GM12878 (cell line): ENCODE results near the gene DCUN1D4.

Source experiments
- HDAC2 ChIP-seq: fragments of 200-600 bp; sonication (generic); IDR thresholded peaks from 2 replicates; pipeline ENCODE4 v1.6.1; 2017
- TF ChIP-seq, protein P1 (sequence below), 3 experiments: IDR thresholded peaks in 2 of 3; conservative IDR thresholded peaks in 1 of 3; 2 replicates each; pipeline ENCODE4 v1.5.1; 2011; ENCODE audit warnings: low read depth in 3 of 3, low read length in 3 of 3, mild to moderate bottlenecking in 3 of 3, control low read depth in 2 of 3, moderate library complexity in 2 of 3, inconsistent platforms in 1 of 3, mixed read lengths in 1 of 3; ENCODE audit not compliant: control insufficient read depth in 2 of 3, insufficient read depth in 1 of 3; ENCODE audit errors: extremely low read depth in 1 of 3

DNA sequence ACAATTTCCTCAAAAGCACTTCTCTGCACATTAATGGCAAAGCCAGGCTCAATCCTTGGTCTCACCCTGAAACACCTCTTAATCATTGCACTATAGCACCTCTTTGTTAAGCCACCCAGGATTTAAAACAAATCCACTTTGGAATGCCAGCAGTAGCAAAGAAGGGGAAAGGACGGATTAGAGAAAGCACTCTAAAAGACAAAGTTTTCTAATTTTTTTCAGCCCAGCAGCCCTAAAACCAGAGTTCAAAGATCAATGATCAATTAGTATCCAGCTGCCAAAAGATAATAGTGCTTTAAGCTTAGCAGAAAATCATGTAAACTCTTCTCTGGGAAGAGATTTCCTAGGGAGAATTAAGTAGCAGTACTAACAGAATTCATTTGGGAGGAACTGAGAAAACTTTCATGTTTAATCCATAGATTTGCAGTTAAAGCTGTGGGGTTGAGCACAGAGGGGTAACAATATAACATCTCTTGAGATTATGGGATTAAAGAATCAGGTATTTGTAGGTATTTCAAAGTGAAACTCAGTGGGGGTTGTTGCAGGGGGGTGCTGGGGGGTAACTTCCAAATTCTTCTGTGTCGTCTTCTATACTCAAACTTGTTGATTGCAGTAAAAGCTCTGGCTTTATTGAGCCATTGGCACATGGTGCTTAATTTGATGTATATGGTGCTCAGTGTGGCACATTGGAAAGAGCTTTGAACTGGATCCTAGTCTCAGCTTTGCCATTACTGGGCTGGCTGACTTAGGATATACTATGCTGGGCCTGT, 115.4 kb downstream of the DCUN1D4 start:
- TF ChIP-seq, protein P1, sequence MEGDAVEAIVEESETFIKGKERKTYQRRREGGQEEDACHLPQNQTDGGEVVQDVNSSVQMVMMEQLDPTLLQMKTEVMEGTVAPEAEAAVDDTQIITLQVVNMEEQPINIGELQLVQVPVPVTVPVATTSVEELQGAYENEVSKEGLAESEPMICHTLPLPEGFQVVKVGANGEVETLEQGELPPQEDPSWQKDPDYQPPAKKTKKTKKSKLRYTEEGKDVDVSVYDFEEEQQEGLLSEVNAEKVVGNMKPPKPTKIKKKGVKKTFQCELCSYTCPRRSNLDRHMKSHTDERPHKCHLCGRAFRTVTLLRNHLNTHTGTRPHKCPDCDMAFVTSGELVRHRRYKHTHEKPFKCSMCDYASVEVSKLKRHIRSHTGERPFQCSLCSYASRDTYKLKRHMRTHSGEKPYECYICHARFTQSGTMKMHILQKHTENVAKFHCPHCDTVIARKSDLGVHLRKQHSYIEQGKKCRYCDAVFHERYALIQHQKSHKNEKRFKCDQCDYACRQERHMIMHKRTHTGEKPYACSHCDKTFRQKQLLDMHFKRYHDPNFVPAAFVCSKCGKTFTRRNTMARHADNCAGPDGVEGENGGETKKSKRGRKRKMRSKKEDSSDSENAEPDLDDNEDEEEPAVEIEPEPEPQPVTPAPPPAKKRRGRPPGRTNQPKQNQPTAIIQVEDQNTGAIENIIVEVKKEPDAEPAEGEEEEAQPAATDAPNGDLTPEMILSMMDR (IDR thresholded peaks at IDR 0.05 in 2 of 3, conservative IDR thresholded peaks at IDR 0.05 in 1 of 3; ENCODE audit: control insufficient read depth in 2 of 3, extremely low read depth in 1 of 3, insufficient read depth in 1 of 3, low read depth in 3 of 3, low read length in 3 of 3), result no peak
- no peak for TF ChIP-seq HDAC2
